CD4-positive, alpha-beta T cell treated with Interleukin-17A for 4 hours (primary cell): ENCODE measurements around the gene ZNF837.

ENCODE experiments used
- DNase-seq: peaks from one replicate; pipeline ENCODE4 v3.0.0-alpha.2; 2020; ENCODE audit warnings: mixed read lengths

Gene ZNF837

GRCh38 chr19:58367698-58368454 is 13.0 kb downstream of the ZNF837 start:
- no peak for DNase-seq

DNA sequence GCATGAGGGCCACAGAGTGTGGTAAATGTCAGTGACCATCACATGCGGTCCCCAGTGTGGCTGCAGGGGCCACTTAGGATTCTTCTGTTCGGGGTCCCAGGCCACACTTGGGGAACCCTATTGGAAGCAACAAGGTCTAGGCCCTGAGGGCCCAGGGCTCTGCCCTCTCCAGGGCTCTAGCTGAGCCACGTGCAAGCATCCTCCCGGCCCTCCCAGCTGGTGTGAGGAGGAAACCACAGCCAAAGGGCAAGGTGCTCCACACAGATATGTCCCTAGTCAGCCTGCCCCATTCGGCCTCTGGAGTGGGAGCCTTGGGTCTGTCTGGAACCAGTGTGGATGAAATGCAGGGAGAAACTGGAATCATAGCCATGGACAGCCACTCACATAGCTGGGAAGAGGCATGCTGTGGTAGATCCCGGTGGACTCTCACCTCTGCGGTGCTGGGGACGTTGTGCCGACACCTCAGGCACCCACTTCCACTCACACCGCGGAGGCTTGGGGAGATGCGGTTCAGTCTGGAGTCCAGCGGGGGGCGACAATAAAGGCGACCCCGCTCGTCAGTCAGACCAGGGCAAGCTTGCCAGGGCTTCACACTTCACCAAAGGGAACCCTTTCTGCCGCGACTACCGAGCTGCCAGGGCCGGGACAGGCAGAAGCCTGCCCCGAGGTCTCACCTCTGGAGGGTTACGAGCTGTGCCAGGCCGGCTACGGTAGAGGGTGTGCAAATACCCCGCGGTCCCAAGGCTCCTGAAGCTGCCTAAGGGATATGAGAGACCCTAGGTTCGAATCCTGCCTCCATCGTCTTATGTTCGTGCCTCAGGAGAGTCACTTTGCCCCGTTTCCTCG is 14.0 kb downstream of the ZNF837 start:
- DNase-seq: no peak

- DNase-seq: no peak
Observed at GRCh38 chr19:58364146-58364545, 16.7 kb downstream of the ZNF837 start.

DNA sequence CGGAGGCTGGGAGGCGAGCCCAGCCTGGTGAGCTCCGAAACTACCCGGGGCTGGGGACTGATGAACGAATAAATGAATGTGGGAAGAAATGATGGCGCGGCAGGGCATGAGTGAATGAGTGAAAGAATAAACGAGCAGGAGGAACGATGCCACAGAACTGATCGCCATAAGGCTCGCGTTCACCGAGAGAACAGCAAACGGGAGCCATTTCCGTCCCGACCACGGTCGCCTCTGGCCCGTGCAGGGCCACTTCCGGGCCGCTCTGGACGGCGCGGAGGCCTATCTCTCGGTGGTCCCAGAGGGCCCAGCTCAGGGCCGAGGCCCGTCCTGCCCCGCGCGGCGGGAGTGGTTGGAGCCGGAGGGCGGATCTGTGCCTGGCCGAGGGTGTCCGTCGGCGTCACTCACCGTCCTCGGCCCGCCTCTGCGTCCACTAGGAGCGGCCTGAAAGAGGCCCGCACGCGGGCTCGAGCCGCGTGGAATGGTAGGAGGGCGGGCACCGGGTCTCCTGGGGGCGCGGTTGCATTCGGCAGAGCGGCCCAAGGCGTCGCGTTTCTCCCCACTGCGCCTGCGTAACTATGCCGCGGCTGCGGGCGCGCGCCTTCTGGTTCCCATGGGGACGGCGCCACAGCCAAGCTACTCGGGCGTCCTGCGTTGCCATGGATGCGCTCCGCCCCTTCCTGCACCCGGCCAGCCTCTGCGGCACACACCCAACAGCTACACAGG is 18.4 kb downstream of the ZNF837 start, which contains the start of gene ZNF497:
Gene ZNF497 (minus strand): TSS at position 480 of the 723 bp plus-strand sequence. CDS start 5,116 bp downstream, outside the sequence.
- DNase-seq: peak; percentile 99

DNA sequence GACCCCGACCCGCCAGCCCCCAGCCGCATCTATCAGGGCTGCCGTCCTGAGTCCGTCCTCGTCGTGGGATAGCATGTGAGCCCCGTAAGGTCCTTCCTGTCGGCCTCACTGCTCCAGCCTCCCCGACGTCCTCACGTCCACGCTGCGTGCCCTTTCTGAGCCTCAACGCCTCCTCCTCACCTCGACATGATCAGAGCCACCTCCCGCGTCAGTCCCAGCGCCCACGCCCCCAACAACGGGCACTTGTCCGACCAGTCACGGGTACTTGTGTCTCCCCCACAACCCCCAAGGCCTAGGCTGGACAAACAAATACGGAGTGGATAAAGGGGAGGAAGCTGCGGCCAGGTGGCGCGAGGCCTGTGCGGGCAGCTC is 18.9 kb downstream of the ZNF837 start:
- DNase-seq: no peak

- no peak for DNase-seq
Observed at GRCh38 chr19:58357481-58358145, 23.2 kb downstream of the ZNF837 start.

- peak; percentile 7 for DNase-seq
Observed at GRCh38 chr19:58356766-58357480, 23.9 kb downstream of the ZNF837 start.

DNA sequence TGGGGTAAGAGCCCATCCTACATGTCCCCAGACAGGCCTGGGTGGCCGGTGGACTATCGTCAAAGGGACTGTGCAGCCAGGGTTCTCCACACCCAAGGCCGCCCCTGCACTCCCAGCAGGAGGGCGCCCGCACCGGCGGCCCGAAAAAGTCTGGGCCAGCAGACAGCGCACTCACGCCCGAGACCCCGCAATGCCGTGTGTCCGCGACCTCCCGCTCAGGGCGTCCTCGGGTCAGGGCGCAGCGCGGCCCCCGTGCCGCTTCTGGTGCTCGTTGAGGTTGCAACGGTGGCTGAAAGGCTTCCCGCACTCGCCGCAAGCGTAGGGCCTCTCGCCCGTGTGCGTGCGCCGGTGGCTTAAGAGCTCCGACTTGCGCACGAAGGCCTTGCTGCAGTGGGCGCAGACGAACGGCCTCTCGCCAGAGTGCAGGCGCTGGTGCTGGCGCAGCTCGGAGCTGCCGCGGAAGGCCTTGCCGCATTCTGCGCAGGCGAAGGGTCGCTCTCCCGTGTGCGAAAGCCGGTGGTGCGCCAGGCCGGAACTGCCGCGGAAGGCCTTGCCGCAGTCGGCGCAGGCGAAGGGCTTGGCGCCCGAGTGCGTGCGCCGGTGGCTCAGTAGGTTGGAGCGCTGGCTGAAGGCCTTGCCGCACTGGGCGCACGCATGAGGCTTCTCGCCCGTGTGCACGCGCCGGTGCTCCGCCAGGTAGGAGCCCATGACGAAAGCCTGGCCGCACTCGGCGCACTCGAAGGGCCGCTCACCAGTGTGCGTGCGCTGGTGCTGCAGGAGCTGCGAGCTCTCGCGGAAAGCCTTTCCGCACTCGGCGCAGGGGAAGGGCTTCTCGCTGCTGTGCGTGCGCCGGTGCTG is 24.7 kb downstream of the ZNF837 start:
- DNase-seq: peak; percentile 52

DNA sequence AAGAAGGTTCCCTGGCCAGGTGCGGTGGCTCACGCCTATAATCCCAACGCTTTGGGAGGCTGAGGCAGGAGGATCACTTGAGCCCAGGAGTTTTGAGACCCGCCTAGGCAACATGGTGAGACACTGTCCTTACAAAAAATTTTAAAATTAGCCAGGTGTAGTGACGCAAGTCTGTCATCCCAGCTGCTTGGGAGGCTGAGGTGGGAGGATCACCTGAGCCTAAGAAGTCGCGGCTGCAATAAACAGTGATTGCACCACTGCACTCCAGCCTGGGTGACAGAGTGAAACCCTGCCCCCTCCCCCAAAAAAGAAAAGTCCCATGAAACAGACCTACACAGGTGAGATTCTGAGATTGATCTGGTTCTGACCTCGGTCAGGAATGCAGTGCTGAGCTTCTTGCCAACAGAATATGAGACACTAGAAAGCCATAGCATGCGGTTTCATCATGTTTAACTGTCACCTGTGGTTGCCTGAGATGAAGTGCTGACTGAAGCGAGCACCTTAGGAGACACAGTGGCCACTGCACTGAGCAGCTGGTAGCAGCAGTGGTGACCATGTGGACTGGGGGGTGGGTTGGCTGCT is 25.5 kb downstream of the ZNF837 start:
- DNase-seq: no peak

DNA sequence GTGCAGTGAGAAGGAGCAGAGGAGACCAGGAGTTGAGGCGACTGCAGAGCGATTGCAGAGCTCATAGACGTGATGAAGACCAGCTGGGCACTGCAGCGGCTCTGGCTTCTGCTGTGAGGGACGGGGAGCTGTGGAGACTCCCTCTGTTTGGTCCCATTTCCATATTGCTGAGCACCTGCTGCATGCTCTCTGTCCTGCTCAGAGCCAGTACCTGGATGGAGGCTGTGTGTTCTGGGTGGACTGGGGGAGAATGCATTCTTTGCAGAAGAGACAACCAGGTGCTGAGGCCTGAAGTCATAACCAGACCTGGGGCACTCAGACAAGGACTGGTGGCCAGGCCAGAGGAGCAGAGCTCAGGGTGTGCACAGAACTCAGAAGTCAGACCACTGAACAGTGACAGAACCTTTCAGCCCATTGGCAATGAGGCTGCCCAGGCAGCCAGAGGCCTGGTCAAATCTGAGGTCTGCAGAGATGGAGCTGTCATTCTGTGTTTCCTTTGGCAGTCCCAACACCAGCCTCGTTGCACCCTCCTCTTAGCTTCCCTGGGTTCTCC is 26.3 kb downstream of the ZNF837 start:
- no peak for DNase-seq

DNA sequence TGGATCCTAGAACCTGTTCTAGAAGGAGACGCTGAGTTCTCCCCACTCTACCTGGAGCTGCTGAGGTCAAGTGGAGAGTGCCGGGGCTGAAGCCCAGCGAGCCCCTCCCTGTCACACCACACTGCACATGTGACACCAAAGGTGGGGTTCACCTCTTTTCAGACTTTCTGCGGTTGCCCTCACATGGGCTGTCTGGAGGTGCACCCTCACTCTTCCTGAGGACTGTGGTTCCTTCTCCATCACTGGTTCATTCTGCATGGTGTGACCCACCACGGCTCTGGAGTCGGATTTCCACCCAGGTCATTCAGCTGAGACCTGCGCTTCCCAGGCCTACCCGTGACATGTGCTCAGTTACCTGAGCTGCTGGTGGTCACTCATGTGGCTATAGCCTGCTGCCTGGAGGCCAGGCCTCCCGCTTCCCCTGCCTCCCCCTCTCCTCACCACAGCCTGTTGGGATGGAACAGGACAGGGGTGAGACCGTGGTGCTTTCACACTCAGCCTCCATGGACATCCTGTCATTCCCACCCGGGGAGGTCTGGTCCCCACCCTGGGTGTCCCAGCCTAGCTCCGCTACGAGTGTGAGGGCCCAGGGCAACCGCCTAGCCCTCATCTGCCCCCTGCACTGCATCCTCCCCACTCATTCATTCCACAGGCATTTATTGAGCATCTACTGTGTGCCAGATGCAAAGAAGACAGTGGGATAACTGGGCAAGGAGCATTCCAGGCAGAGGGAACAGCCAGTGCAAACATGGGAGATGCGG is 26.9 kb downstream of the ZNF837 start:
- no peak for DNase-seq

DNA sequence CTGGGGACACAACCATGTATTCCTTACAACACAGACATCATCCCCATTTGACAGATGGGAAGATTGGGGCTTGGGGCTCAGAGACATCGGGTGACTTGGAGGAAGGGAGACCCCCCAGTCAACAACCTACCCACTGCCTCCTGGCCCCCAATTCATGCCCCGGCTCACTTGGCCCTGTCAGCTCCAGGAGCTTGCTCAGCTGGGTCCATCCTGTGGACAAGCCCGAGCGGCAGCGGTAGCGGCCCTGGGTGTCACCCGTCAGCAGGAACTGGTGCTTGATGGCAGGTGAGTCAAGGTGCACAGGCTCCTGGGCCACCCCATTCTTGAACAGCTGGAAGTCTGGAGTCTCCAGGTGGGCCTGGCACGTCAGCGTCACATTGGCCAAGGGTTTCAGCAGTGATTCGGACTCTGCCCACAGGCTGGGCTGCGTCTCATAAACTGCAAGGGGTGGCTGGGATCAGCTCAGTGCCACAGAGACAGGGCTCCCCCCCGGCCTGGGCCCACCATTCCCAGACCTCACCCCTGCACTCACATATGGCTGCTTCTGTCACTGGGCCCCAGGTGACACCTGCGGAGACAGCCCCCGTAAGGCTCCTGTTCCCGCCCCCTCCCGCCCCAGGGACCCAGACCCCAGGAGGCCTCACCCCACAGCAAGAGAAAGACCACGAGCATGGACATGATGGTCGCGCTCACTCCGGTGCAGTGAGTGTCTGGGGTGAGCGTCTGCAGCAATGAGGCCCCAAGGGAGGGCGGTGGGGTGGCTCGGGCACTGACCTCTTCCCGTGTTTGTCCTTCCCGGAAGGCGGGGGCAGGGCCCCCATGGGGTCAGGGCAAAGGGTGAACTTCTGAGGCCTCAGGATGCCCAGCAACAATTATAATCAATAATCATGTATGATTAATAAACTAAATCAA is 27.8 kb downstream of the ZNF837 start, which contains the start of gene A1BG:
Gene A1BG (minus strand): TSS at position 733 of the 912 bp plus-strand sequence. CDS start 55 bp downstream, at position 678.
- DNase-seq: no peak

DNA sequence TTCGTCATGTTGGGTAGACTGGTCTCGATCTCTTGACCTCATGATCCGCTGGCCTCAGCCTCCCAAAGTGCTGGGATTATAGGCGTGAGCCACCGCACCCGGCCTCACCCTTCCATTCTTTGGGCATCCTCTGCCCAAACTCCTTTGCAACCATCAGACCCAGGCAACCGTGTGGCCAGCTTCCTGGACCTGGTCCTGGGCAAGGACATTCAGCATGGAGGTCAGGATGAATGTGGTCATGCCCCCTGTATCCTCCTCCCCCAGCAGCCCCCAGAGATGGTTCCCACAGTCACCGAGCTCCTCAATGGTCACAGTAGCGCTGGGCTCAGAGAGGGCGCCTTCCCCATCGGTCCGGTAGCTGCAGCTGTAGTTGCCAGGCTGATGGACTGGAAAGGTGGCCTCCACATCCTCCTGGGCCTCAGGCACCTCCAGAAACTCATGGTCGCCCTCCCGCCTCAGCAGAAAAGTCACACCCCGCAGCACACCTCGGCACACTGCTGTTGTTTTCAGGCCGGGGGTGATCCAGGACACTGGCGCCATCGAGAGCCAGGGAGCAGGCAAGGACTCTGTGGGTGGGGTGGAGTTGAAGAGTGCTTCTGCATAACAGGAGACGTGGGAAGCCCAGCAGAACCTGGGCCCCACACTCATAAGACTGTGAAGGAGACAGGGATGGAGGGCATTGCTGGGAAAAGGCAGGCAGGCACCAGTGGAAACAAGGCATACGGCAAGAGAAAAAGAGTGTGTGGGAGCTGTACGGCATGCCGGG is 28.7 kb downstream of the ZNF837 start:
- no peak for DNase-seq

DNA sequence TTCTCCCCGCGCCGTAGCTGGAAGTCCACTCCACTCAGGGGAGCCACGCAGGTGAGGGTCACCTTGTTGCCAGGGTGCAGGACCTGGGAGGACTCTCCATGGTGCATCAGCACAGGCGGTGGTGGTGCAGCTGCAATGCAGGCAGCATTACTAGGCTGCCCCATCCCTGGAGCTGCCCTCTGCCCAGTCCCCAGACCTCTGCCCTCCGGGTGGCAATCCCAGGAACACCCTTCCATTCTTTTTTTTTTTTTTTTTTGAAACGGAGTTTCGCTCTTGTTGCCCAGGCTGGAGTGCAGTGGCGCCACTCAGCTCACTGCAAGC is 29.3 kb downstream of the ZNF837 start:
- no peak for DNase-seq

- no peak for DNase-seq
Observed at GRCh38 chr19:58350871-58351557, 29.8 kb downstream of the ZNF837 start.

DNA sequence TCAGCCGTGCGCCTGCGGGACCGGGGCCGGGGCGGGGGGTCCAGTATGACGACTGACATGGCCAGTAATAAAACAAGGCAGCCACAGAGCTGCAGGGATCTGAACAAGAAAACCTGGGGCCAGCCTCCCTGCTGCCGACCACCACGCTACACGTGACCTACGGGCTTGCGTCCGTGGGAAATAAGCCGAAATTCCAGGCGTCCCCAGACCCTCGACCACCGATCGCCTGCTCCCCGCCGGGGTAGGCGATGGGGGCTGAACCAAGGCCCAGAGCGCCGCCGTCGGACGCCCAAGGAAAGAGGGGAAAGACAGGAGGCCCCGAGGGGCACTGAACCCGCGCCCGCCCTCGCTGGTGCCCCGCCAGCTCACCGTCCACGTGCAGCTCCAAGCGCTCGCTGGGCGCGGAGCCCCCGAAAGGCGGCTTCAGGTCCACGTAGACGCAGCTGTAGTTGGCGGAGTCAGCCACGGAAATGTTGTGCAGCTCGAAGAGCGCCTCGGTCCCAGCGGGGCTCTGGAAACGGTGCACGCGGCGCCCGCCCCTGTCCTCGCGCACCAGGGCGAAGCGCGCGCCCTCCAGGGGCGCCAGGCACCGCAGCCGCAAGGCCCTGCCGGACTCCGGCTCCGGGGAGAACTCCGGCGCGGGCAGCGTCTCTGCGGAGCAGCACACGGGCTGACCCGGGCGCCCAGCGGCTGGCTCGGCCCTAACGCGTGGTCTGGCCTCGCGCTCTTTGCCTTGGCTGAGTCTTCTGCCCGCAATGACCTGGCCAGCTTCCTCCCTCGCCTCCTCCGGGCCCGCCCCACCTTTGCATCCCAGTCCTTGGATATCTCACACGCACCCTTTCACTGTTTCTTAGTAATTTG is 30.6 kb downstream of the ZNF837 start:
- no peak for DNase-seq
